HUES48 (cell line): ENCODE measurements around the gene SUN3.

Experiments used
- H3K27ac ChIP-seq: one replicate; pipeline ENCODE4 v1.7.0; 2013; ENCODE audit warnings: low read depth, low read length, inconsistent platforms
- H3K27me3 ChIP-seq: 2 replicates; pipeline ENCODE4 v1.6.1; 2013; ENCODE audit warnings: mild to moderate bottlenecking, low read length; ENCODE audit not compliant: control insufficient read depth, insufficient read depth
- H3K36me3 ChIP-seq: 2 replicates; pipeline ENCODE4 v1.6.1; 2013; ENCODE audit warnings: low read length; ENCODE audit not compliant: control insufficient read depth, insufficient read depth
- H3K4me1 ChIP-seq: 2 replicates; pipeline ENCODE4 v1.6.1; 2013; ENCODE audit warnings: mild to moderate bottlenecking, low read length; ENCODE audit not compliant: control insufficient read depth, insufficient read depth
- H3K4me3 ChIP-seq: 2 replicates; pipeline ENCODE4 v1.5.1; 2013; ENCODE audit warnings: mild to moderate bottlenecking, low read depth, low read length
- H3K9ac ChIP-seq: 2 replicates; pipeline ENCODE4 v1.6.1; 2013; ENCODE audit warnings: mild to moderate bottlenecking, low read depth, low read length, moderate library complexity
- H3K9me3 ChIP-seq: 2 replicates; pipeline ENCODE4 v1.6.1; 2013; ENCODE audit warnings: low read length; ENCODE audit not compliant: control insufficient read depth, insufficient read depth

SUN3 gene

GRCh38 chr7:48048113-48048512 lies 19.2 kb upstream of the SUN3 start:
- H3K27me3 ChIP-seq = no peaks in the 10 kb centered on the region
- no peak overlapping the region for H3K4me3 ChIP-seq
- no peaks in the 10 kb centered on the region for H3K9me3 ChIP-seq
- H3K36me3 ChIP-seq = no peaks in the 10 kb centered on the region
- peaks cover under 1% of the 10 kb centered on the region; the same call in 1 of the 2 replicates for H3K4me1 ChIP-seq
- no peak overlapping the region for H3K9ac ChIP-seq
- H3K27ac ChIP-seq = no peak overlapping the region

- no peaks in the 10 kb centered on the region for H3K36me3 ChIP-seq
- H3K27ac ChIP-seq = no peak overlapping the region
- no peaks in the 10 kb centered on the region for H3K27me3 ChIP-seq
- H3K9ac ChIP-seq = no peak overlapping the region
- peaks cover 16% of the 10 kb centered on the region for H3K4me1 ChIP-seq
- no peak overlapping the region for H3K4me3 ChIP-seq
- H3K9me3 ChIP-seq = no peaks in the 10 kb centered on the region
Measured at GRCh38 chr7:48046458-48046857, 17.6 kb upstream of the SUN3 start.

DNA sequence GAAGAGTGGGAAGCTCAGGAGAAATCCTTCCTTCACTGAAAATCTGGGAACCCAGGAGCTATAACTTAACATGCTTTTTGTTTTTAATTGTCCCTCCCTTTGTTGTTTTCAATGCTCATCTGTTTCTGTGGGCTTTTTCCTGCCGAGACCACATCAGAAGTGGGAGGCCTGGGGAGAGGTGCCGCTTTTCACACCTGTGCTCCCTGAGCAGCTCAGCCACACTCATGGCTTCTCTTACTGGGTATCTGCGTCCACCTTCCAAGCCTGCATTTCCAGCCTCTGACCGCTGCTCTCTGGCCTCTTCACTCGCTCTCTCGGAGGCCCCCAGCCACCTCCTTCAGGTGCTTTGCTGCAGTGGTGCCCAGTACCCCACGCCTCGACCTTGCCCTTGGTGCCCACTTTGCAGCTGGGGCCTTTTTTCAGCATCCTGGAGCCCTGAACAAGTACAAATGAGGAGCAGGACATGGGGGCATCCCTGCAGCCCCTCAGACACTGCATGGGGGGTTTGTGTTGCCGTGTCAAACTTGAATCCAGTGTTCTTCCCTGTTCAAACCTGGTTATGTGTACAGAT lies 16.4 kb upstream of the SUN3 start:
- Histone ChIP-seq H3K36me3 (no peaks in the 10 kb centered on the region), H3K9me3 (no peaks in the 10 kb centered on the region), H3K4me1 (peaks cover 28% of the 10 kb centered on the region), H3K9ac (no peak overlapping the region), H3K4me3 (no peak overlapping the region), H3K27me3 (no peaks in the 10 kb centered on the region; the same call in 1 of the 2 replicates), H3K27ac (no peak overlapping the region)

- Histone ChIP-seq H3K36me3 (no peaks in the 10 kb centered on the region), H3K4me3 (no peak overlapping the region), H3K27me3 (peaks cover 2% of the 10 kb centered on the region), H3K9ac (no peak overlapping the region), H3K27ac (no peak overlapping the region), H3K4me1 (peaks cover 54% of the 10 kb centered on the region), H3K9me3 (no peaks in the 10 kb centered on the region)
Measured at GRCh38 chr7:48042636-48043035, 13.7 kb upstream of the SUN3 start.

GRCh38 chr7:48042216-48042615 lies 13.3 kb upstream of the SUN3 start:
- Histone ChIP-seq H3K4me1 (peaks cover 55% of the 10 kb centered on the region), H3K36me3 (no peaks in the 10 kb centered on the region), H3K9me3 (no peaks in the 10 kb centered on the region), H3K27ac (no peak overlapping the region), H3K4me3 (no peak overlapping the region), H3K27me3 (peaks cover 7% of the 10 kb centered on the region), H3K9ac (no peak overlapping the region)

GRCh38 chr7:48041653-48041970 lies 12.7 kb upstream of the SUN3 start:
- Histone ChIP-seq H3K27ac (no peak overlapping the region), H3K9me3 (no peaks in the 10 kb centered on the region), H3K4me1 (peaks cover 55% of the 10 kb centered on the region), H3K9ac (no peak overlapping the region), H3K36me3 (no peaks in the 10 kb centered on the region), H3K27me3 (peaks cover 13% of the 10 kb centered on the region), H3K4me3 (no peak overlapping the region)

DNA sequence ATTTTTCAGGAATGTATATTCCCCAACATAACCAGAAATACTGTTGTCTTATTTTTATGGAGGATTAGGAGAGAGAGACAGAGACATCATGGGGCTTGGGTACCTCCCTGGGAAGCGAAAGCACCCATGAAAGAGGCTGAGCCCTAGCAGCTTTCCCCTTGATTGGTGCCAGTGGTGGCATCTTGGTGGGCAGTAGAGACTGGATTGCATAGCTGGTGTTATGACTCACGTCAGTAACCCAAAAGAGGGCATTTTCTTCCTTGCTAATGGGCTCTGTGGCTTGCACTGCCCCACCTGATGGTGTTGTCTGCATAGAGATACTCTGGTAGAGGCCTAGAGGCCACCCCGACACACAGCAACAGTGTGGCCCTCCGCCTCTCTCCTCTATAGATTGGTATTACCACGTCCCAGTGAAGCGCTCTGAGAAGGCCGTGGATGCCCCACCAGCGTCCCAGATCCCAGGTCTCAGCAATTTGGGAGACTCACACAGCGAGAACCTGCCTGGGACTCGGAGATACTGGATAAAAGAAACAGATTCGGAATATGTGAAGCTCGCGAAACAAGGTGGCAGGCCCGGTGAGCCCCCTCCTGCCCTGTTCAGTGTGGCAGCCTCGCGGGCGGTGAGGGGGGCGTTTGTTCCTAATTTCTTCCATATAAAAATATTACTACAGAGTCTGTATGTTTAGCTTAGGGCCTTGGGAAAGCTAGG lies 12.2 kb upstream of the SUN3 start:
- no peak overlapping the region for H3K4me3 ChIP-seq
- H3K9ac ChIP-seq = no peak overlapping the region
- H3K9me3 ChIP-seq = no peaks in the 10 kb centered on the region
- H3K4me1 ChIP-seq = peaks cover 55% of the 10 kb centered on the region
- H3K27me3 ChIP-seq = peaks cover 18% of the 10 kb centered on the region
- no peaks in the 10 kb centered on the region for H3K36me3 ChIP-seq
- H3K27ac ChIP-seq = no peak overlapping the region

GRCh38 chr7:48038815-48039506 lies 10.1 kb upstream of the SUN3 start:
- Histone ChIP-seq H3K9ac (peak overlapping the region; percentile 51; the same call in 1 of the 2 replicates), H3K27ac (peak overlapping the region; percentile 77), H3K27me3 (peaks cover 36% of the 10 kb centered on the region), H3K4me3 (peak overlapping the region; percentile 45), H3K9me3 (no peaks in the 10 kb centered on the region), H3K36me3 (no peaks in the 10 kb centered on the region), H3K4me1 (peaks cover 60% of the 10 kb centered on the region)

- H3K4me1 ChIP-seq = peaks cover 39% of the 10 kb centered on the region
- H3K36me3 ChIP-seq = no peaks in the 10 kb centered on the region
- no peak overlapping the region; the same call in 1 of the 2 replicates for H3K9ac ChIP-seq
- peaks cover 45% of the 10 kb centered on the region for H3K27me3 ChIP-seq
- H3K4me3 ChIP-seq = peak overlapping the region; percentile 92
- H3K9me3 ChIP-seq = no peaks in the 10 kb centered on the region
- H3K27ac ChIP-seq = no peak overlapping the region
Measured at GRCh38 chr7:48035967-48036478, 7.1 kb upstream of the SUN3 start.

DNA sequence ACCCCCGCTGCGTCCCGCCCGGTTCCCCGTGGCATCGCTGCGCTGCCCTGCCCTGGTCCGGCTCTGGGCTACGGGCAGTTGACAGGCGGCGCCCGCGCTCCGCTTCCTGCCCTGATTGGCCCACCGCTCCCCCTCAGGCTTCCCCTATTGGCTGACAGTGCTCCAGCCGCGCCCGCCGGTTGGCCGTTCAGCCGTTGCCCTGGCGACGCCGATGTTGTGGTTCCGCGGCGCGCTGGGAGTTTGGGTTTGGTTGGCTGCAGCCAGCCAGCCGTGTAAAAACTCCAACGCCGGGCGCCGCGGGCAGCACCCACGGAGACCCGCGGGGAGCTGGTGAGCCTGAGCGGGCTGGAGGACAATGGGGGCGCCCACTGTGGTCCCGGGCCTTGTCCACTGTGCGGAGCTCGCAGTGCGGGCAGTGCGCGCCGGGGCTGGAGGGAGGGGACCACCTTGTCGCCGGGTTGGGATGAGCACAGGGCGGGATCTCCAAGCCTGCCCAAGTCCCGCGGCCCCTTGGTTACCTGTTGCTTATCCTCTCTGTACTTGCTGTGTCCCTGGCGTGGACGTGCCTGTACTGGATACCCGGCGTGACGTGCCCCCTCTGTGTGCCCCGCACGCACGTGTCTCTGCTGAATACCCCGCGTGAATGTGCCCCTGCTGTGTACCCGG lies 6.5 kb upstream of the SUN3 start, which contains the start of gene C7orf57:
Gene C7orf57 (plus strand): TSS at position 243 of the 666 bp plus-strand sequence. CDS start 766 bp downstream, outside the sequence.
- Histone ChIP-seq H3K9ac (no peak within 1 kb of the TSS; the same call in 1 of the 2 replicates), H3K9me3 (no peaks in the 10 kb centered on the region), H3K27me3 (peaks cover 45% of the 10 kb centered on the region), H3K4me3 (peak within 1 kb of the TSS; percentile 92), H3K4me1 (peaks cover 34% of the 10 kb centered on the region), H3K36me3 (no peaks in the 10 kb centered on the region), H3K27ac (no peak within 1 kb of the TSS)
